T-helper 2 cell (primary cell): Measurements from ENCODE around the gene GOLGA8B.
"Not testable (repeated sequence)": the region's sequence is repeated elsewhere in the genome, so short reads cannot be mapped to it uniquely, and the experiment has no call there.

Experiments used
- DNase-seq, 5 experiments: peaks; one replicate each; pipeline versions ENCODE4 v3.0.0 to v3.0.0-alpha.2; 2012 to 2022

The GOLGA8B gene

DNA sequence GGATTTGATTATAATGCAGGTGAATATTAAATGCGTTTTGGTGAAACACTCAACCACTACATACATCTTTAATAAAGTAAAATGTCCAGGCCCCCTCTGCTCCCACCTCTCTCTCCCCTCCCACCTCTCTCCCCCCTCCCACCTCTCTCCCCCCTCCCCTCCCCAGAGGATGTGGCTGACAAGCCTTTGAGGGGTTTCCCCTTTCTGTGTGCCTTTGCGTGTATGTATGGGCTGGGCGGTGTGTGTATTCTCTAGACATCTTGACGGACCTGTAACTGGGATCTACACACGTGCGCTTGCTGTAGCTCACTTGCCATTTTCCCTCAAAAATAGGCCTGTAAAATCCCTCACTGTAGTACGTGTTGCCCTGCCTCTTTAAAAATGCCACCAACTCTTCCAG is 28.3 kb downstream of the GOLGA8B start:
- not testable (repeated sequence) for DNase-seq

DNA sequence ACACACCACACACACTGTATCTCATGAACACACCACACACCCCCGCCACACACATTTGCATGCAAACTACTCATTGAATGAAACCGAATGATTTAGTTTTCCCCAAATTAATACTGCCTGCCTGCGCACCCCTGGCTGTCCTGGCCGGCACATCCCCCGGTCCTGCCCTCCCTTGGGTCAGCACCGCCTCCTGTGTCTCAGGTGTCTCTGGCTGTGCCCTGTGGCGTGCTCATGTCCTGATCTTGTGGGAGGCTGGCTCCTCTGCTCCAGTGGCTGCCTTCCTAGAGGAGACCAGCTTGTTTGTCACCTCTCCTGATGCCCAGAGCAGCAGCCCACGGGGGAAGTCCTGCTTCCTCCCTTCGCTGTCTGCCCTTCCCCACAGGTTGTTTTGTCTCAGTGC is 28.7 kb downstream of the GOLGA8B start:
- DNase-seq: not testable (repeated sequence)

DNA sequence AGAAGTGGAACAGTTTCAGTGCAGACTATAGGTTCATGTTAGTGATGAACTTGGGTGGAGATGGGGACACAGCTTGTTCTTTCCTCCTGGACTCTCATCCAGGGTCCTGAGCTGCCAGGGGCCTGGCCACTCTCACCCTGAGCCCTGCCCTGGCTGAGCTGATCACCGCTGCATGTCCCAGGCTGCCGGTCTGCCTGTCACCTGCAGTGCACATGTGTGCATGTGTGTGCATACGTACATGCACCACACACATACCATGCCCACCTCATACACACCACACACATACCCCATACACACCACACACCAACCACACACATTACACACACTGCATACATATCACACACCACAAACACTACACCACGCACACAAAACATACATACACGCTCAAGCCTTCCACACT is 29.3 kb downstream of the GOLGA8B start:
- not testable (repeated sequence) for DNase-seq

DNA sequence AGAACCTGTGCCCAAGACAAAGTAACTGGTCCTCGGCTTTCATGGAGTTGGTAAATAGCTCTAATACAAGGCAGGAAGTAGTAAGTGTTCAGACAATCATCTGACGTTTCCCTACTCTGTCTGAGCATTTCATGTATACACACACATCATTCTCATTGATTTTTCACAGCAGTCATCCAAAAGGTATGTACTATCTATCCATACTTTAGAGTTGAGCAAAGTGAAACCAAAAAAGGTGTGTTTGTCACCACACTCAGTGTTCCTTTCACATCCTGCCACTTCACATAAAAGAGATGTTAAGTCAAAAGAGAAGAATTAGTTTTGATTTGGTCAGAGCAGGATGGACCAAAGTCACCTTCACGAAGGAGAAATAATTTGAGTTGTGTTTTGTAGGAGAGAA is 33.3 kb downstream of the GOLGA8B start:
- DNase-seq: not testable (repeated sequence)

DNA sequence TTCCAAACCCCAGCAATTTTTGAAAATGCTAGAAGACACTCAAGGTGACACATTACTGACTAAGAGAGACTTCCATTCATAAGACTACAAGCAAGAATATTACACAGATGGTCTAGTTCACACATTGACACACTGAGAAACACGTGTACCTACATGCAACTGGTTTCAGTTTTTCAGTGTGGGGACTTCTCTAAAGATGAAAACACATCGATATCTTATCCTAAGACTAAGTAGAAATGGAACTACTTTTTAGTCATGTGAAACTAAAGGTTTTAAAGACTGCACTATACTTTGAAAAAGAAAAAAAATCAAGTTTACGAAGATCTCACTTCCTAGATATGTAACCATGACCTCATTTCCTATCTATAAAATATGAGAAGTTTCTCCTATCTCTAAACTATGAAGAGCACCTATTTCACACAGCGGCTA is 34.1 kb downstream of the GOLGA8B start:
- not testable (repeated sequence) for DNase-seq

DNA sequence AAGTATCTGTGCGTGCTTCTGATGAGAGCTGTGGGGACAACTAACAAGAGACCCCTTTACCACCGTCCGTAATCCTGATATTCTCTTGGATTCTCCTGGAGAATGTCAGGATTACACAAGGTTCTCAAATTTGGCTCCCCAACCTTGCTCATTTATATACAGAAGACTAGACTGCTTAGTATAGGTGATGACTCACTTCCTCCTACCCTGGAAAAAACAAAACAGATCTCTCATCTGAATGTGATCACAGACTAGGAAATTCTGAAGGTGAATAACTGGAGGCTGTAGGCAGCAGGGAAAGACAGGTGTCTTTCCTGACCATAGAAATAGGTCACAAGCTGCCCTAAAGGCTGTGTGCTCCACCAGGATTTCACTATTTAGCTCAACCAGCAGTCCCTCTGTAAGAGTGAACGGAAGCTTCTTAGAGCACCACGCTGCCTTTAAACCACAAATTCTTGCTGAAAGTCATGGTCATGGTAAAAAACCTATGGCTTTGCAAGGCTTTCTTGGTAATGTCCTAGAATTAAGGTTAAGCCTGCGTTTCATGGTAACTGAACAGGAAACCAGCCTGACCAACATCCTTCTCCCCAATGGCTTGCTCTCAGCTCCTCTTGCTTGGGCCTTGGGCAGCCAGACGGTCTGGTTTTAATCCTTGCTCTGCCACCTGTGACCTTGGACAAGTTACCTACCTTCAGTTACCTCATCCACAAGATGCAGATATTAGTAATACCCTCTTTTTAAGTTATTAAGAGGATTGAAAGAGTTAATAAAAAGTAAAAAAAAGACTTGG is 39.4 kb downstream of the GOLGA8B start:
- DNase-seq: not testable (repeated sequence)

DNA sequence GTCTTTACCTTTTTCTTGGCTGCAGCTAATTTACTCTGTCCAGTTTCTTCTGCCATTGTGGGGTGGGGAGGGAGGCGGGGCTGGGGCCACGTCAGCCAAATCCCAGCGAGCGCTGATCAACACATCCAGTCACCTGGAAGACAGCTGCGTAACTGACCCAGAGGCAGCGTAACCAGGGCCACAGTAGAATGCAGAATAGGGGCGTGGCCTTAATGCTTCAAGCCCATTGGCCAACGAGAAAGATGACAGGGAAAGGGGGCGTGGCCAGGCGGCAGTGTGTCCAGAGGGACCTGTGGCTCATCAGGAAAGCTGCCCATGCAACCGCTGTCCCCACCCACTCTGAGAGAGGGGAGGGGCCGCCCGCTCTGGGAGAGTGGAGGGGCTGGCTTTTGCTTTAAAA is 47.6 kb downstream of the GOLGA8B start:
- DNase-seq: not testable (repeated sequence)
